Measurements from ENCODE around the gene GABBR1.
A peak's percentile ranks its signal among the peaks of the same experiment; 100 is the strongest.

The GABBR1 gene

GRCh38 chr6:29653452-29654038 is 20.6 kb upstream of the GABBR1 start:
- DNase-seq (ENCODE audit: low read depth): peak; percentile 3

GRCh38 chr6:29652198-29652584 is 19.2 kb upstream of the GABBR1 start:
- DNase-seq (ENCODE audit: low read depth): no peak

DNA sequence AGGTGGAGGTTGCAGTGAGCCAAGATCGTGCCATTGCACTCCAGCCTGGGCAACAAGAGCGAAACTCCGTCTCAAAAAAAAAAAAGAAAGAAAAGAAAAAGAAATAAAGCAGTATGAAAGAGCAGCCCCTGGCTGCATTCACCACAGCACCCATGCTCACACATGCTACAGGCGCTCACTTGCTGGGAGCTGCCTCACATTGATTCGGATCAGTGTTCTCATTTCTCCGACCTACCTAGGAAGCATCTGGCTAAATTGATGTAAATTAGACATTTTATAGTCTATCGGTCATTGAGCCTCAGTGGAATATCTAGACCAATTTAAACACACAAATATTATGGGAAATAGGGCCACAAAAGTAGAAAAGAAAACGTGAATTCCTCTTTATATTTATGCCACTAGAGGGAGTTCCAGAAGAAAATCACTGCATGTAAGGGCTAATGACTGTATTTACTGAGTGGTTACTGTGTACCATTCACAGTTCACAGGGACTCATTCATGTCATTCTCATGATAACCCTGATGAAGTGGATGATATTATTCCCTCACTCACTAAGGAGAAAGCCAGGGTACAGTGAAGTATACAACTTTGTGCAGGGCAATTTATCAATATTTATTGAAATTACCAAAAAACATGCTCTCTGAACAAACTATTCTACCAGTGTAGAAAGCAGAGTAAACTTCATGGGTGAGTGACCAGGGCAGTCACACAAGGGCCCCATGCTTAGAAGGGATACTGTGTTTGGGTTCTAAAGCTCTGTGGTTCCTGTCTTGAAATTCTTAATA is 18.6 kb upstream of the GABBR1 start:
- no peak for DNase-seq (ENCODE audit: low read depth)

GRCh38 chr6:29649701-29650673 is 17.0 kb upstream of the GABBR1 start:
- peak; percentile 91 for DNase-seq (ENCODE audit: low read depth)

DNA sequence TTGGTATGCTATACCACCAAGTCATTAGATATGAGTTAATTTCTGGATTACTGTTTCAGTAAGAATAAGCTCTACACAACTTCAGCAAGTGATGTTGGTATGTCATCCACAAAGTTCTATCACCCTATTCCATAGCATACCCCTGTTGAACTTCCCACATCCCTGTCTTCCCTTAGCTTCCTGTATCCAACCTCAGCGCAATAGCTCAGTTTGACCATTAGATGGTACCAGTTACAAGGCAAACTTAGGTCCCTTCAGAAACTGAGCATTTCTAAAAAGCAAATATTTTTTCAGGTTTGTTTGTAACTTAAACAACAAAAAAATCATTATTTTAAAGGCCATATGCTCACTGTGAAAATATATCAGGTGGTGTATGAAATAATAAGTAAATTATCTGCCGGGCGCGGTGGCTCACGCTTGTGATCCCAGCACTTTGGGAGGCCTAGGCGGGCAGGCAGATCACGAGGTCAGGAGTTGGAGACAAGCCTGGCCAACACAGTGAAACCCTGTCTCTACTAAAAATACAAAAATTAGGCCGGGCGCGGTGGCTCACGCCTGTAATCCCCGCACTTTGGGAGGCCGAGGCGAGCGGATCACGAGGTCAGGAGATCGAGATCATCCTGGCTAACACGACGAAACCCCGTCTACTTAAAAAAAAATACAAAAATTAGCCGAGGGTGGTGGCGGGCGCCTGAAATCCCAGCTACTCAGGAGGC is 15.1 kb upstream of the GABBR1 start:
- no peak for DNase-seq (ENCODE audit: low read depth)

DNA sequence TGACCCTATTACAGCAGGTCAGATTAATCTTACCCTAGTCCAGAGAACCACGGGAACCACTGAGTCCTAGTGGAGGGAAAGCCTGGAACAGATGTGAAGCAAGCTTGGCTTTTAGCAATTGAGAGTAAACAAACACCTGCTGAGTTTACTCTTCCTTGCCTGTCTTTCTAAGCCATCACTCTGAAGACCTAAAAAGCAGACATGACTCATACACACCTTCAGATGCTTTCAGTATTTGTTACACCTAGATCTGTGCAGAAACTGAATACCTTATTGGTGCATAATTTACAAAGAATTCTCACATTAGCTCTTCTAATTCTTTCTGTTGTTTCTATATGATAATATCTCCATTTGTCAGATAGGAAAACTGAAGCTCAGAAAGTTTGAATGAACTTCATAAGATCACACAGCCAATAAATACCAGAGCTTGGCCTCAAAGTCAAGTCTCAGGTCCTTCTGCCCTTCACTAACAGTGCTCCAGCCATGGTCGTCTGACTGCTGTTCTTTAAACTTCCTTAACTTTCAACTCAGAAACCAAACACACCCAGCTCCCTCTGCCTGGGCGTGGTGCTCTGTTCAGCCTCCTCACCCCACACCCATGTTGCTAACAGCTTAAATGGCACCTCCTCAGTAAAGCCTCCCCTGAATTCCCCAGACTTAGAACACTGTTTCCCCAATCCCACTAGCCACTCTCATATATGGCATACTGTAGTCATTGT is 8.6 kb upstream of the GABBR1 start:
- DNase-seq (ENCODE audit: low read depth): no peak

DNA sequence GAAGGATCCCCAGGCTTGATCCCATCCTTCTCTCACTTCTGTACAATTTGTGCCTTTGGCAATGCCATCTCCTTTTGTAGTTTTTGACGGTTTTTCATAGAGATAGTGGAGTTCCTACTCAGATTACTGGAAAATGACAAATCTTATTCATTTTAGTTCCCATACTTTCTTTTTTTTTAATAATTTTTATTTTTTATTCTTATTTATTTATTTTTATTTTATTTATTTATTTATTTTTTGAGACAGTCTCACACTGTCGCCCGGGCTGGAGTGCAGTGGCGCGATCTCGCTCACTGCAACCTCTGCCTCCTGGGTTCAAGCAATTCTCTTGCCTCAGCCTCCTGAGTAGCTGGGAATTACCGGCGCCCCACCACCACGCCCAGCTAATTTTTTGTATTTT is 4.3 kb upstream of the GABBR1 start:
- DNase-seq (ENCODE audit: low read depth): no peak

- DNase-seq (ENCODE audit: low read depth): no peak
These were observed 537 bp upstream of the GABBR1 start for GRCh38 chr6:29633534-29633905.

- peak; percentile 43 for DNase-seq (ENCODE audit: low read depth)
These were observed 887 bp downstream of the GABBR1 start for GRCh38 chr6:29631860-29632731.

DNA sequence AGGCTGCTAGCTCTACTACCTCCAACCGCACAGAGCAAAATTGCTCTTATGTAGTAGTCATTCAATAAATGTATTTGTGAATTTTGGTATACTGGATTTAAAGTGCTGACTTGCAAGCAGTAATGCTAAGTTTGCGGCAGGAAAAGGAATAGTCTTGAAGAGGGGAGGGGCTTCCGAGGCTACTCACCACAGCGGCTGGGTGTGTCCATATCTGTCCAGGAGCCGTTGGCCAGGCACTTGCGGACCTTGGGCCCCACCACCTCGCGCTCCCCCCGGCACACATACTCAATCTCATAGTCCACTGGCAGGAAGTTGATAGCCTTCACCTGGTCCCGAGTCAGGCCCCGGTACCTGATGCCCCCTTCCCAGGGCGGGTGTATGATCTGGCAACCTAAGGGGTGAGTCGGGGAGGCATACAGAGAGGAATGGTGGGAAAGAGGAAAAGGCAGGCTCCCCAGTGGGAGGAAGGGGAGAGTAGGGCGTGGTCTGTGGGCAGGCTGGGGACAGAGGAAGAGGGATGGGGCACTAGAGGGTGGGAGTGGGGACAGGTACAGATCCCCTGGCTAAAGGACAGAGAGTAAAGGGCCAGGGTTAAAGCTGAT is 1.7 kb downstream of the GABBR1 start:
- no peak for DNase-seq (ENCODE audit: low read depth)

GRCh38 chr6:29630315-29630714 is 2.7 kb downstream of the GABBR1 start:
- no peak for DNase-seq (ENCODE audit: low read depth)

GRCh38 chr6:29629571-29629970 is 3.4 kb downstream of the GABBR1 start:
- no peak for DNase-seq (ENCODE audit: low read depth)

DNA sequence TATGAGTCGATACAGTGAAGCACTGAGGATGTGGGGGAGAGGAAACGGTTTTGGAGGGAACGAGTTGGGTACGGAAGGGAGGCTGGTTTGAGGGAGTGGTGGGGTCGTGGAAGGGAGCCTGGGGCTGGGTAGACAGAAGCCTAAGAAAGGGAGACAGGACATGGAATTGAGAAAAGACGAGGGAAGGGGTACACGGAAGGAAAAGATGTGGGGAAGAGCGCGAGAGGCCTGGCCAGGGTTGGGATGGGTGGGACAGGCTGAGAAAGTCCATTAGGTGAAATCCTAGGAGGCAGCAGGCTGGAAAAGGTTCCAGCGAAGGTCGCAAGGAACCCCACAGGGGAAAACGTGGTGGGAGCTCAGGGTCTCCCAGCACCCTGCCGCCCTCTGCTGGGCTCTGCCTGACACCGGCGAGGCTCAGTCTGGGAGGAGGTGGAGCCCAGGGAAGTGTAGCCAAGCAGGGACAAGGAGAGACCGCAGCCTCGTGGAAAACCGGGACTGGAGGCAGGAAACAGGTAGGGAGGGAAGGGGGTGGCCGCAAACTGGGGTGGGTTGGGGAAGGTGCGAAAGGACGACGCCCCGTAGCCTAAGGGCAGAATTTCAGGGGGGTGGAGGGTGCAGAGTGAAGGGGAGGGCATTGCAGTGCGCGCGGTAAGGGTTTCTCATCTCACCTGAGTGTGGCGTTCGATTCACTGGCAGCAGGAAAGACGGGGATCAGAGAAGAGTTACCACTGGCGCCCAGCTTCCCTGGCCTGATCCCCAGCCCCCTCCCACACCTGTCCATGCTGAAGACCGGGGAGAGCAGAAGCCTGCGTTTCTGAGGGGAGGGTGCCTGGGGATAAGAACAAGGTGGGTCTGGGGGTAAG is 4.3 kb downstream of the GABBR1 start:
- DNase-seq (ENCODE audit: low read depth): peak; percentile 26

- peak; percentile 43 for DNase-seq (ENCODE audit: low read depth)
These were observed 5.1 kb downstream of the GABBR1 start for GRCh38 chr6:29627755-29628418.

GRCh38 chr6:29626948-29627754 is 5.8 kb downstream of the GABBR1 start:
- DNase-seq (ENCODE audit: low read depth): no peak

DNA sequence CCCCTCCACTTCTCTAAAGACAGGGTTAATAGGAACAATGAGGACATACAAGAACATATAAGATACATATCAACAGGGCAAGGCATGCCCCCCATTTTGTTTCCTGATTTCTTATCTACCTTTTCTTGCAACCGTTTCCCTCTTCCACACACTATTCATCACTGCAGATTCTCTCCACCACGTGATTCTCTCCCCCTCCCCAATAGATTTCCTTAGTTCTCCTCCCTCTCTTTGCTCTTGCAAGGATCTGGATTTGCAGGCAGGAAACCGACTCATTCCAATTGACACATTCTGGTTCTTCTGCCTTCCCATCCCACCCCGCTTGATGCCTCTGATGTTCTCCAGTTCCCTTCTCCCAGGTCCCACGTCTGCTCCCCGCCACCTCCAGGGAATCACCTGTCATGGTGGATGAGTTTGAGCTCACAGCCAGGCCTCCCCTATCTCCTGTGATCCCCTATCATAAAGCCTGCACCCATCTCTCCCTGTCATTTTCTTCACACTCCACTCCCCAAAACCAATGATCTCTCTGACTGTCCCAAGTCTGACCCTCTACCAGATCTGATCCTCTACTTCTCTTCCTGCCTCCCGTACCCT is 7.5 kb downstream of the GABBR1 start:
- no peak for DNase-seq (ENCODE audit: low read depth)

GRCh38 chr6:29624520-29624961 is 8.4 kb downstream of the GABBR1 start:
- DNase-seq (ENCODE audit: low read depth): no peak
